ENCODE measurements around the gene GMDS. TPM values are rescaled to one million over a fixed set of nuclear protein-coding genes. Genes with fewer than 3 reads are reported as not detected.

The GMDS gene
- total RNA-seq, 1 experiment from 2014 or later: 27.6 TPM

GRCh38 chr6:1820714-1821113, 424.7 kb downstream of the GMDS start:
- Histone ChIP-seq H3K56ac (ENCODE audit: insufficient read length, low read depth, low read length) (no peak overlapping the region), H3K4me1 (ENCODE audit: insufficient read depth, low read length) (no peaks in the 10 kb centered on the region; the same call in 1 of the 2 replicates), H2AFZ (ENCODE audit: low read length) (no peak overlapping the region), H3K4me2 (ENCODE audit: insufficient read depth, insufficient read length, low read length) (no peak overlapping the region), H3K79me2 (ENCODE audit: insufficient read depth, low read length) (no peaks in the 10 kb centered on the region), H2BK15ac (ENCODE audit: low read depth, low read length) (no peak overlapping the region), H3K9ac (ENCODE audit: extremely low read depth, insufficient read length, low read length) (no peak overlapping the region), H2BK5ac (ENCODE audit: insufficient read length, low read length) (no peak overlapping the region), H3K27me3 (ENCODE audit: insufficient read depth, low read length) (no peaks in the 10 kb centered on the region), H3K9me3 (ENCODE audit: control insufficient read depth, low read depth, low read length) (no peaks in the 10 kb centered on the region), H2BK120ac (ENCODE audit: low read depth, low read length, poor library complexity, severe bottlenecking) (no peak overlapping the region), H4K20me1 (ENCODE audit: control insufficient read depth, insufficient read depth, insufficient read length) (no peaks in the 10 kb centered on the region), H3K79me1 (ENCODE audit: insufficient read depth, low read depth, low read length, poor library complexity, severe bottlenecking) (no peaks in the 10 kb centered on the region), H3K18ac (ENCODE audit: insufficient read length, low read depth, low read length) (no peak overlapping the region), H4K91ac (ENCODE audit: insufficient read length, low read depth, low read length) (no peak overlapping the region), H3K23me2 (ENCODE audit: insufficient read length, low read depth, low read length, poor library complexity, severe bottlenecking) (no peaks in the 10 kb centered on the region), H2BK20ac (ENCODE audit: low read depth, low read length, poor library complexity, severe bottlenecking) (no peak overlapping the region), H3K14ac (ENCODE audit: insufficient read depth, low read length) (no peak overlapping the region), H2BK12ac (ENCODE audit: insufficient read length, low read depth, low read length) (no peak overlapping the region), H2AK5ac (ENCODE audit: insufficient read length, low read length) (no peak overlapping the region), H4K8ac (replicated peaks; ENCODE audit: insufficient read length, low read depth, low read length) (no peak overlapping the region), H4K5ac (ENCODE audit: insufficient read length, low read depth, low read length) (no peak overlapping the region), H3K4ac (ENCODE audit: low read depth, low read length) (no peak overlapping the region), H3T11ph (ENCODE audit: low read length) (no peak overlapping the region), H3K27ac (ENCODE audit: insufficient read length, low read depth, low read length) (no peak overlapping the region), H3K23ac (ENCODE audit: insufficient read length, low read depth, low read length) (no peak overlapping the region)
- TF ChIP-seq CTCF (conservative IDR thresholded peaks at IDR 0.05): no peak
- peaks cover 9 to 13% of the 10 kb centered on the region in 2 experiments for H3K4me1 Mint-ChIP-seq
- H3K27me3 Mint-ChIP-seq (ENCODE audit: low read depth): no peaks in the 10 kb centered on the region
- no peaks in the 10 kb centered on the region for H3K36me3 Mint-ChIP-seq (ENCODE audit: insufficient read depth in 1 of 3, low read depth in 3 of 3)
- H3K27ac Mint-ChIP-seq: no peak overlapping the region
- no peaks in the 10 kb centered on the region for H3K9me3 Mint-ChIP-seq
- H3K4me3 Mint-ChIP-seq: no peak overlapping the region
- WGBS (ENCODE audit: extremely low coverage, insufficient read length, low lambda C conversion rate): no CpG with 5 or more reads among the region's 1 CpG
- no peak for DNase-seq
